Trophoblast cell (in vitro differentiated cells and primary cell): Measurements from ENCODE around the gene DNAJC17.

Experiments used
- DNase-seq, 2 donors: peaks; one replicate each; pipeline ENCODE4 v3.0.0-alpha.2; 2016
- H2AFZ ChIP-seq: 2 replicates; pipeline ENCODE4 v1.6.1; 2013; ENCODE audit warnings: low read length, moderate library complexity, mild to moderate bottlenecking; ENCODE audit not compliant: insufficient read depth, poor library complexity
- H2AK5ac ChIP-seq: 2 replicates; pipeline ENCODE4 v1.6.1; 2013; ENCODE audit warnings: mild to moderate bottlenecking, low read length
- H2BK120ac ChIP-seq: 2 replicates; pipeline ENCODE4 v1.6.1; 2013; ENCODE audit warnings: low read length, mild to moderate bottlenecking, moderate library complexity; ENCODE audit not compliant: insufficient read depth, poor library complexity
- H2BK12ac ChIP-seq: 2 replicates; pipeline ENCODE4 v1.6.1; 2013; ENCODE audit warnings: mild to moderate bottlenecking, low read length, moderate library complexity
- H2BK5ac ChIP-seq: 2 replicates; pipeline ENCODE4 v1.6.1; 2013; ENCODE audit warnings: low read length, low read depth, moderate library complexity, mild to moderate bottlenecking; ENCODE audit not compliant: poor library complexity
- H3K14ac ChIP-seq: 2 replicates; pipeline ENCODE4 v1.6.1; 2013; ENCODE audit warnings: mild to moderate bottlenecking, low read length
- H3K18ac ChIP-seq: 2 replicates; pipeline ENCODE4 v1.6.1; 2013; ENCODE audit warnings: mild to moderate bottlenecking, low read length
- H3K23ac ChIP-seq: 2 replicates; pipeline ENCODE4 v1.6.1; 2013; ENCODE audit warnings: low read length
- H3K27ac ChIP-seq: 2 replicates; pipeline ENCODE4 v1.5.1; 2013; ENCODE audit warnings: low read depth, mild to moderate bottlenecking, inconsistent platforms, low read length, moderate library complexity
- H3K27me3 ChIP-seq: 2 replicates; pipeline ENCODE4 v1.6.1; 2013; ENCODE audit warnings: inconsistent platforms, mild to moderate bottlenecking, low read length, moderate library complexity; ENCODE audit not compliant: insufficient read depth
- H3K36me3 ChIP-seq, 2 experiments: 1 replicate in 1 of 2; 2 replicates in 1 of 2; pipeline ENCODE4 v1.6.1; 2013; ENCODE audit warnings: low read length in 2 of 2, mild to moderate bottlenecking in 2 of 2, moderate library complexity in 1 of 2; ENCODE audit not compliant: insufficient read depth in 2 of 2, control insufficient read depth in 1 of 2
- H3K4ac ChIP-seq: 2 replicates; pipeline ENCODE4 v1.6.1; 2013; ENCODE audit warnings: low read depth, mild to moderate bottlenecking, low read length, moderate library complexity
- H3K4me1 ChIP-seq, 2 experiments: 1 replicate in 1 of 2; 2 replicates in 1 of 2; pipeline ENCODE4 v1.6.1; 2013; ENCODE audit warnings: low read length in 2 of 2, mild to moderate bottlenecking in 2 of 2, moderate library complexity in 1 of 2; ENCODE audit not compliant: insufficient read depth in 2 of 2, control insufficient read depth in 1 of 2
- H3K4me2 ChIP-seq: 2 replicates; pipeline ENCODE4 v1.6.1; 2013; ENCODE audit warnings: inconsistent platforms, mild to moderate bottlenecking, low read length, moderate library complexity
- H3K4me3 ChIP-seq: 2 replicates; pipeline ENCODE4 v1.5.1; 2013; ENCODE audit warnings: mild to moderate bottlenecking, low read depth, low read length, inconsistent platforms
- H3K79me1 ChIP-seq: one replicate; pipeline ENCODE4 v1.6.1; 2013; ENCODE audit warnings: low read length
- H3K79me2 ChIP-seq: 2 replicates; pipeline ENCODE4 v1.6.1; 2013; ENCODE audit warnings: low read length, mild to moderate bottlenecking; ENCODE audit not compliant: control insufficient read depth, insufficient read depth, poor library complexity
- H3K9ac ChIP-seq: 2 replicates; pipeline ENCODE4 v1.6.1; 2013; ENCODE audit warnings: mild to moderate bottlenecking, low read length
- H3K9me3 ChIP-seq: 2 replicates; pipeline ENCODE4 v1.6.1; 2013; ENCODE audit warnings: low read depth, mild to moderate bottlenecking, control low read depth, inconsistent platforms, low read length; ENCODE audit not compliant: insufficient read depth
- H4K12ac ChIP-seq: 2 replicates; pipeline ENCODE4 v1.6.1; 2013; ENCODE audit warnings: low read depth, mild to moderate bottlenecking, low read length, moderate library complexity
- H4K8ac ChIP-seq: 2 replicates; pipeline ENCODE4 v1.6.1; 2013; ENCODE audit warnings: low read depth, mild to moderate bottlenecking, low read length, moderate library complexity
- H4K91ac ChIP-seq: one replicate; pipeline ENCODE4 v1.6.1; 2013; ENCODE audit warnings: low read depth, mild to moderate bottlenecking, low read length, moderate library complexity
- WGBS: extraction: QIAGEN DNeasy Blood & Tissue Kit; methylation state at CpG from one replicate; pipeline ENCODE4 v1.1.7; 2013; ENCODE audit warnings: missing lambda C conversion rate; ENCODE audit not compliant: insufficient read length, insufficient coverage; ENCODE audit errors: extremely low coverage; 5-methylcytosine and 5-hydroxymethylcytosine counted together

DNAJC17 gene

GRCh38 chr15:40812721-40813425 lies 5.6 kb upstream of the DNAJC17 start:
- Histone ChIP-seq H3K79me1 (peaks cover under 1% of the 10 kb centered on the region), H3K36me3 (peaks cover 19 to 23% of the 10 kb centered on the region in 2 experiments), H3K4me3 (no peak overlapping the region), H2BK5ac (no peak overlapping the region), H3K23ac (no peak overlapping the region), H4K12ac (no peak overlapping the region), H3K79me2 (no peaks in the 10 kb centered on the region), H2BK120ac (no peak overlapping the region), H3K27me3 (no peaks in the 10 kb centered on the region), H3K4ac (no peak overlapping the region), H2AK5ac (no peak overlapping the region), H3K27ac (no peak overlapping the region), H4K8ac (no peak overlapping the region), H3K9ac (no peak overlapping the region), H2BK12ac (no peak overlapping the region), H3K18ac (no peak overlapping the region), H3K14ac (no peak overlapping the region), H3K9me3 (no peaks in the 10 kb centered on the region), H4K91ac (no peak overlapping the region), H3K4me2 (no peak overlapping the region), H3K4me1 (peaks cover 8 to 9% of the 10 kb centered on the region in 2 experiments), H2AFZ (no peak overlapping the region)
- WGBS, result no CpG with 5 or more reads among the region's 12 CpGs
- DNase-seq, result no peak

GRCh38 chr15:40808861-40809450 lies 1.7 kb upstream of the DNAJC17 start:
- Histone ChIP-seq H3K27me3 (no peaks in the 10 kb centered on the region), H2BK120ac (no peak overlapping the region), H3K9me3 (peaks cover 3% of the 10 kb centered on the region), H2AK5ac (no peak overlapping the region), H2BK5ac (no peak overlapping the region), H3K23ac (no peak overlapping the region), H4K8ac (no peak overlapping the region), H3K4ac (no peak overlapping the region), H3K4me2 (no peak overlapping the region), H3K4me3 (no peak overlapping the region), H2AFZ (no peak overlapping the region), H3K27ac (no peak overlapping the region), H3K79me2 (peaks cover 7% of the 10 kb centered on the region), H4K12ac (no peak overlapping the region), H3K4me1 (peaks cover 3 to 9% of the 10 kb centered on the region in 2 experiments), H3K79me1 (peaks cover 10% of the 10 kb centered on the region), H3K18ac (no peak overlapping the region), H3K9ac (no peak overlapping the region), H4K91ac (no peak overlapping the region), H3K36me3 (peaks cover 16 to 19% of the 10 kb centered on the region in 2 experiments), H3K14ac (no peak overlapping the region), H2BK12ac (no peak overlapping the region)
- WGBS, result no CpG with 5 or more reads among the region's 8 CpGs
- no peak for DNase-seq

GRCh38 chr15:40807888-40808461 lies 702 bp upstream of the DNAJC17 start:
- Histone ChIP-seq H3K4me1 (peaks cover 3 to 9% of the 10 kb centered on the region in 2 experiments), H3K18ac (peak overlapping the region; percentile 85), H2BK12ac (no peak overlapping the region), H3K9me3 (peaks cover 3% of the 10 kb centered on the region), H2BK5ac (no peak overlapping the region), H3K4me3 (peak overlapping the region; percentile 79), H3K36me3 (peaks cover 9 to 11% of the 10 kb centered on the region in 2 experiments), H2AK5ac (peak overlapping the region; percentile 51), H3K9ac (peak overlapping the region; percentile 57), H2AFZ (peak overlapping the region; percentile 78), H3K27ac (no peak overlapping the region), H2BK120ac (no peak overlapping the region), H4K8ac (peak overlapping the region; percentile 78), H3K4me2 (peak overlapping the region; percentile 73), H4K12ac (peak overlapping the region; percentile 78), H4K91ac (peak overlapping the region; percentile 53), H3K79me2 (peaks cover 7% of the 10 kb centered on the region), H3K79me1 (peaks cover 10% of the 10 kb centered on the region), H3K4ac (peak overlapping the region; percentile 55), H3K27me3 (no peaks in the 10 kb centered on the region), H3K23ac (no peak overlapping the region), H3K14ac (peak overlapping the region; percentile 83)
- no peak for DNase-seq
- WGBS, result no CpG with 5 or more reads among the region's 19 CpGs

GRCh38 chr15:40806672-40807027 lies 623 bp downstream of the DNAJC17 start:
- WGBS, result no CpG with 5 or more reads among the region's 2 CpGs
- Histone ChIP-seq H3K4me2 (peak overlapping the region; percentile 64), H3K4ac (no peak overlapping the region), H3K18ac (peak overlapping the region; percentile 30), H2BK120ac (no peak overlapping the region), H3K14ac (peak overlapping the region; percentile 26), H4K8ac (peak overlapping the region; percentile 99), H3K4me3 (peak overlapping the region; percentile 98), H4K91ac (peak overlapping the region; percentile 37), H4K12ac (peak overlapping the region; percentile 60), H3K9ac (peak overlapping the region; percentile 44), H3K27ac (no peak overlapping the region), H3K23ac (no peak overlapping the region), H2AK5ac (no peak overlapping the region), H3K36me3 (peaks cover 6 to 8% of the 10 kb centered on the region in 2 experiments), H3K79me1 (peaks cover 10% of the 10 kb centered on the region), H2AFZ (no peak overlapping the region), H3K9me3 (peaks cover 3% of the 10 kb centered on the region), H3K4me1 (peaks cover 3 to 9% of the 10 kb centered on the region in 2 experiments), H2BK5ac (no peak overlapping the region), H3K27me3 (no peaks in the 10 kb centered on the region), H3K79me2 (peaks cover 7% of the 10 kb centered on the region), H2BK12ac (no peak overlapping the region)
- no peak for DNase-seq
